SKM-1 (cell line): ENCODE data around the gene WBP2NL.
"Not testable (repeated sequence)": the region's sequence is repeated elsewhere in the genome, so short reads cannot be mapped to it uniquely, and the experiment has no call there.

ENCODE experiments used
- DNase-seq: peaks from one replicate; lab custom pipeline; 2025; ENCODE audit not compliant: unreplicated experiment; lab: John Stamatoyannopoulos, UW

WBP2NL gene

GRCh38 chr22:41998361-41999261 lies at the start of gene WBP2NL:
TSS of gene WBP2NL (plus strand) at chr22:41998788. CDS start at chr22:41998819, 31 bp downstream.
- DNase-seq, result peak; percentile 61

GRCh38 chr22:41948928-41949296 lies 49.7 kb upstream of the WBP2NL start:
- DNase-seq, result not testable (repeated sequence)

GRCh38 chr22:41949297-41949965 lies 49.2 kb upstream of the WBP2NL start:
- DNase-seq, result no peak

- no peak for DNase-seq
Measured at GRCh38 chr22:41951898-41952474, 46.6 kb upstream of the WBP2NL start, which contains the start of gene SMIM45. TSS of gene SMIM45 (plus strand) at chr22:41952150.

- DNase-seq, result no peak
Measured at GRCh38 chr22:41952713-41953112, 45.9 kb upstream of the WBP2NL start.

- no peak for DNase-seq
Measured at GRCh38 chr22:41957941-41958556, 40.5 kb upstream of the WBP2NL start.

GRCh38 chr22:41963453-41964111 lies 35.0 kb upstream of the WBP2NL start:
- peak; percentile 44 for DNase-seq

- no peak for DNase-seq
Measured at GRCh38 chr22:41964112-41964491, 34.5 kb upstream of the WBP2NL start.

GRCh38 chr22:41966225-41966606 lies 32.4 kb upstream of the WBP2NL start:
- DNase-seq, result no peak

- peak; percentile 56 for DNase-seq
Measured at GRCh38 chr22:41966607-41967240, 31.9 kb upstream of the WBP2NL start.

GRCh38 chr22:41968601-41969000 lies 30.0 kb upstream of the WBP2NL start:
- DNase-seq, result no peak

- DNase-seq, result no peak
Measured at GRCh38 chr22:41969110-41969646, 29.4 kb upstream of the WBP2NL start, which contains the start of gene SEPTIN3. TSS of gene SEPTIN3 (plus strand) at chr22:41969443. CDS start at chr22:41971493, 2,050 bp downstream.

GRCh38 chr22:41970601-41971000 lies 28.0 kb upstream of the WBP2NL start:
- no peak for DNase-seq

- no peak for DNase-seq
Measured at GRCh38 chr22:41971431-41971830, 27.2 kb upstream of the WBP2NL start.

GRCh38 chr22:41974691-41975290 lies 23.8 kb upstream of the WBP2NL start:
- no peak for DNase-seq

- DNase-seq, result no peak
Measured at GRCh38 chr22:41975299-41976069, 23.1 kb upstream of the WBP2NL start.

- no peak for DNase-seq
Measured at GRCh38 chr22:41976070-41976901, 22.3 kb upstream of the WBP2NL start.

- DNase-seq, result no peak
Measured at GRCh38 chr22:41976961-41977566, 21.5 kb upstream of the WBP2NL start.
